ENCODE measurements around the gene FAM184B.

FAM184B gene

GRCh38 chr4:17757621-17758020 lies 23.8 kb downstream of the FAM184B start:
- Histone ChIP-seq H3K4me1 (ENCODE audit: control insufficient read depth, insufficient read depth, low read depth, low read length) (no peaks in the 10 kb centered on the region), H2BK5ac (ENCODE audit: low read depth, low read length, poor library complexity, severe bottlenecking) (no peak overlapping the region), H3K36me3 (ENCODE audit: control insufficient read depth in 1 of 2, insufficient read depth in 2 of 2, low read depth in 1 of 2, low read length in 2 of 2) (no peaks in the 10 kb centered on the region), H2BK15ac (ENCODE audit: low read depth, poor library complexity, severe bottlenecking) (no peak overlapping the region), H3K4me2 (ENCODE audit: low read length, poor library complexity, severe bottlenecking) (no peak overlapping the region), H3K79me1 (replicated peaks; ENCODE audit: low read length, poor library complexity, severe bottlenecking) (no peaks in the 10 kb centered on the region), H2BK12ac (ENCODE audit: low read length in 2 of 2) (no peak overlapping the region), H3K23ac (ENCODE audit: low read length in 2 of 2) (no peak overlapping the region), H3K18ac (ENCODE audit: low read depth in 1 of 2, low read length in 2 of 2) (no peak overlapping the region), H2AK5ac (ENCODE audit: low read length, severe bottlenecking) (no peak overlapping the region), H3K27ac (ENCODE audit: low read length, poor library complexity, severe bottlenecking) (no peak overlapping the region), H4K8ac (ENCODE audit: low read length) (no peak overlapping the region), H3K4ac (ENCODE audit: low read depth in 1 of 2, low read length in 2 of 2) (no peak overlapping the region), H3K14ac (ENCODE audit: low read length in 2 of 2) (no peak overlapping the region), H2AFZ (ENCODE audit: low read depth, low read length) (no peak overlapping the region), H3K9ac (ENCODE audit: low read length) (no peak overlapping the region), H3K9me3 (ENCODE audit: control insufficient read depth, low read length) (no peaks in the 10 kb centered on the region), H3K27me3 (ENCODE audit: control insufficient read depth in 1 of 2, insufficient read depth in 1 of 2, low read length in 2 of 2) (peaks cover 0 to 23% of the 10 kb centered on the region in 2 experiments), H4K91ac (ENCODE audit: low read length) (no peak overlapping the region), H2BK120ac (ENCODE audit: low read depth, low read length) (no peak overlapping the region), H3K4me3 (ENCODE audit: insufficient read depth in 1 of 2, low read depth in 1 of 2, low read length in 2 of 2) (no peak overlapping the region)
- WGBS: no CpG with 5 or more reads among the region's 1 CpG
- no peak for DNase-seq

GRCh38 chr4:17753646-17754045 lies 27.8 kb downstream of the FAM184B start:
- no peak overlapping the region for H2AK5ac ChIP-seq (ENCODE audit: low read length, severe bottlenecking)
- no peak overlapping the region for H2BK15ac ChIP-seq (ENCODE audit: low read depth, poor library complexity, severe bottlenecking)
- H3K27me3 ChIP-seq (ENCODE audit: control insufficient read depth in 1 of 2, insufficient read depth in 1 of 2, low read length in 2 of 2): peaks cover 0 to 32% of the 10 kb centered on the region in 2 experiments
- 89% methylated on average over 2 of the region's 2 CpGs for WGBS
- H4K91ac ChIP-seq (ENCODE audit: low read length): no peak overlapping the region
- no peak overlapping the region for H2BK5ac ChIP-seq (ENCODE audit: low read depth, low read length, poor library complexity, severe bottlenecking)
- no peak overlapping the region for H2BK12ac ChIP-seq (ENCODE audit: low read length in 2 of 2)
- no peaks in the 10 kb centered on the region for H3K36me3 ChIP-seq (ENCODE audit: control insufficient read depth in 1 of 2, insufficient read depth in 2 of 2, low read depth in 1 of 2, low read length in 2 of 2)
- H3K14ac ChIP-seq (ENCODE audit: low read length in 2 of 2): no peak overlapping the region
- H3K27ac ChIP-seq (ENCODE audit: low read length, poor library complexity, severe bottlenecking): no peak overlapping the region
- no peaks in the 10 kb centered on the region for H3K4me1 ChIP-seq (ENCODE audit: control insufficient read depth, insufficient read depth, low read depth, low read length)
- no peak overlapping the region for H3K4me3 ChIP-seq (ENCODE audit: insufficient read depth in 1 of 2, low read depth in 1 of 2, low read length in 2 of 2)
- H3K4ac ChIP-seq (ENCODE audit: low read depth in 1 of 2, low read length in 2 of 2): no peak overlapping the region
- H3K79me1 ChIP-seq (replicated peaks; ENCODE audit: low read length, poor library complexity, severe bottlenecking): no peaks in the 10 kb centered on the region
- no peak overlapping the region for H4K8ac ChIP-seq (ENCODE audit: low read length)
- H3K23ac ChIP-seq (ENCODE audit: low read length in 2 of 2): no peak overlapping the region
- H2AFZ ChIP-seq (ENCODE audit: low read depth, low read length): no peak overlapping the region
- no peak overlapping the region for H2BK120ac ChIP-seq (ENCODE audit: low read depth, low read length)
- no peak overlapping the region for H3K18ac ChIP-seq (ENCODE audit: low read depth in 1 of 2, low read length in 2 of 2)
- DNase-seq: no peak
- no peak overlapping the region for H3K9ac ChIP-seq (ENCODE audit: low read length)
- H3K9me3 ChIP-seq (ENCODE audit: control insufficient read depth, low read length): no peaks in the 10 kb centered on the region
- no peak overlapping the region for H3K4me2 ChIP-seq (ENCODE audit: low read length, poor library complexity, severe bottlenecking)

- Histone ChIP-seq H3K4ac (ENCODE audit: low read depth in 1 of 2, low read length in 2 of 2) (no peak overlapping the region), H3K18ac (ENCODE audit: low read depth in 1 of 2, low read length in 2 of 2) (no peak overlapping the region), H3K4me2 (ENCODE audit: low read length, poor library complexity, severe bottlenecking) (no peak overlapping the region), H3K36me3 (ENCODE audit: control insufficient read depth in 1 of 2, insufficient read depth in 2 of 2, low read depth in 1 of 2, low read length in 2 of 2) (no peaks in the 10 kb centered on the region), H2BK15ac (ENCODE audit: low read depth, poor library complexity, severe bottlenecking) (no peak overlapping the region), H4K91ac (ENCODE audit: low read length) (no peak overlapping the region), H3K79me1 (replicated peaks; ENCODE audit: low read length, poor library complexity, severe bottlenecking) (no peaks in the 10 kb centered on the region), H2BK12ac (ENCODE audit: low read length in 2 of 2) (no peak overlapping the region), H2AFZ (ENCODE audit: low read depth, low read length) (no peak overlapping the region), H3K4me3 (ENCODE audit: insufficient read depth in 1 of 2, low read depth in 1 of 2, low read length in 2 of 2) (no peak overlapping the region), H3K27me3 (ENCODE audit: control insufficient read depth in 1 of 2, insufficient read depth in 1 of 2, low read length in 2 of 2) (peaks cover 0 to 4% of the 10 kb centered on the region in 2 experiments), H3K27ac (ENCODE audit: low read length, poor library complexity, severe bottlenecking) (no peak overlapping the region), H4K8ac (ENCODE audit: low read length) (no peak overlapping the region), H3K23ac (ENCODE audit: low read length in 2 of 2) (no peak overlapping the region), H2AK5ac (ENCODE audit: low read length, severe bottlenecking) (no peak overlapping the region), H2BK5ac (ENCODE audit: low read depth, low read length, poor library complexity, severe bottlenecking) (no peak overlapping the region), H2BK120ac (ENCODE audit: low read depth, low read length) (no peak overlapping the region), H3K4me1 (ENCODE audit: control insufficient read depth, insufficient read depth, low read depth, low read length) (no peaks in the 10 kb centered on the region), H3K14ac (ENCODE audit: low read length in 2 of 2) (no peak overlapping the region), H3K9ac (ENCODE audit: low read length) (no peak overlapping the region), H3K9me3 (ENCODE audit: control insufficient read depth, low read length) (no peaks in the 10 kb centered on the region)
- no peak for DNase-seq
- WGBS: 84% methylated on average over 4 of the region's 4 CpGs
Measured at GRCh38 chr4:17740702-17741101, 40.7 kb downstream of the FAM184B start.

GRCh38 chr4:17736484-17736883 lies 44.9 kb downstream of the FAM184B start:
- no peak overlapping the region for H3K4me2 ChIP-seq (ENCODE audit: low read length, poor library complexity, severe bottlenecking)
- H2AK5ac ChIP-seq (ENCODE audit: low read length, severe bottlenecking): no peak overlapping the region
- no peaks in the 10 kb centered on the region for H3K9me3 ChIP-seq (ENCODE audit: control insufficient read depth, low read length)
- no peak overlapping the region for H3K23ac ChIP-seq (ENCODE audit: low read length in 2 of 2)
- H3K79me1 ChIP-seq (replicated peaks; ENCODE audit: low read length, poor library complexity, severe bottlenecking): no peaks in the 10 kb centered on the region
- no peaks in the 10 kb centered on the region for H3K36me3 ChIP-seq (ENCODE audit: control insufficient read depth in 1 of 2, insufficient read depth in 2 of 2, low read depth in 1 of 2, low read length in 2 of 2)
- H2BK5ac ChIP-seq (ENCODE audit: low read depth, low read length, poor library complexity, severe bottlenecking): no peak overlapping the region
- H3K4me1 ChIP-seq (ENCODE audit: control insufficient read depth, insufficient read depth, low read depth, low read length): no peaks in the 10 kb centered on the region
- DNase-seq: no peak
- no peak overlapping the region for H2AFZ ChIP-seq (ENCODE audit: low read depth, low read length)
- H3K4ac ChIP-seq (ENCODE audit: low read depth in 1 of 2, low read length in 2 of 2): no peak overlapping the region
- no peak overlapping the region for H3K9ac ChIP-seq (ENCODE audit: low read length)
- no peak overlapping the region for H2BK120ac ChIP-seq (ENCODE audit: low read depth, low read length)
- H4K8ac ChIP-seq (ENCODE audit: low read length): no peak overlapping the region
- WGBS: 53% methylated on average over 2 of the region's 2 CpGs
- no peak overlapping the region for H3K4me3 ChIP-seq (ENCODE audit: insufficient read depth in 1 of 2, low read depth in 1 of 2, low read length in 2 of 2)
- peak overlapping the region in 1 of 2 experiments; percentile 75 for H3K14ac ChIP-seq (ENCODE audit: low read length in 2 of 2)
- no peaks in the 10 kb centered on the region for H3K27me3 ChIP-seq (ENCODE audit: control insufficient read depth in 1 of 2, insufficient read depth in 1 of 2, low read length in 2 of 2)
- H3K27ac ChIP-seq (ENCODE audit: low read length, poor library complexity, severe bottlenecking): no peak overlapping the region
- no peak overlapping the region for H4K91ac ChIP-seq (ENCODE audit: low read length)
- no peak overlapping the region for H3K18ac ChIP-seq (ENCODE audit: low read depth in 1 of 2, low read length in 2 of 2)
- no peak overlapping the region for H2BK12ac ChIP-seq (ENCODE audit: low read length in 2 of 2)
- no peak overlapping the region for H2BK15ac ChIP-seq (ENCODE audit: low read depth, poor library complexity, severe bottlenecking)
